Endothelial cell of umbilical vein (primary cell): Measurements from ENCODE around the gene SLFN12L. TPM values are rescaled to one million over a fixed set of nuclear protein-coding genes. Genes with fewer than 3 reads are reported as not detected.

ENCODE experiments used
- BruUV-seq: library from RNA; stranded (reverse); fragments of 400-500 nt; replicated peaks from 2 replicates; lab custom pipeline; 2021; lab: Mats Ljungman, UMichigan
- CTCF ChIA-PET: fragments of 300-600, 350-600 bp; sonication (Branson Sonifier 250); formaldehyde crosslinking; loops from one replicate; lab custom pipeline; 2021; ENCODE audit warnings: antibody characterized with exemption, inconsistent platforms; lab: Charles Lee
- POLR2A ChIA-PET: fragments of 300-600, 350-600 bp; sonication (Branson Sonifier 250); formaldehyde crosslinking; loops from one replicate; lab custom pipeline; 2021; ENCODE audit warnings: antibody characterized with exemption, inconsistent platforms; lab: Charles Lee
- DNase-seq: peaks from one replicate; pipeline ENCODE4 v3.0.0-alpha.2; 2011; ENCODE audit warnings: low read depth, low spot score
- FAIRE-seq: peaks from 2 replicates; lab custom pipeline; 2011; peaks lifted over from hg19 to GRCh38; lab: Jason Lieb, UNC
- H2AFZ ChIP-seq: 2 replicates; pipeline ENCODE4 v1.6.0; 2012; ENCODE audit warnings: low read depth, low read length, control low read depth, inconsistent platforms
- H3K27ac ChIP-seq: 2 replicates; pipeline ENCODE4 v1.5.1; 2011; ENCODE audit warnings: low read depth, mild to moderate bottlenecking, control low read depth, low read length, moderate library complexity; ENCODE audit not compliant: insufficient read depth
- H3K27me3 ChIP-seq, 2 experiments: 2 replicates each; pipeline versions ENCODE4 v1.6.0 to v1.6.1; 2011; ENCODE audit warnings: low read length in 2 of 2, mixed read lengths in 1 of 2; ENCODE audit not compliant: control insufficient read depth in 2 of 2, insufficient read depth in 2 of 2
- H3K36me3 ChIP-seq, 2 experiments: 2 replicates in 1 of 2; 3 replicates in 1 of 2; pipeline ENCODE4 v1.5.1; 2011; ENCODE audit warnings: low read length in 2 of 2, mild to moderate bottlenecking in 1 of 2, moderate library complexity in 1 of 2; ENCODE audit not compliant: control insufficient read depth in 2 of 2, insufficient read depth in 2 of 2; ENCODE audit errors: extremely low read depth in 1 of 2
- H3K4me1 ChIP-seq: 3 replicates; pipeline ENCODE4 v1.5.1; 2011; ENCODE audit warnings: mild to moderate bottlenecking, low read length; ENCODE audit not compliant: control insufficient read depth, insufficient read depth; ENCODE audit errors: extremely low read depth
- H3K4me2 ChIP-seq: 2 replicates; pipeline ENCODE4 v1.6.1; 2011; ENCODE audit warnings: low read length, control low read depth, mixed read lengths; ENCODE audit not compliant: insufficient read depth
- H3K4me3 ChIP-seq, 3 experiments: fragments of 200-600 bp in 1 of 3; sonication (generic), shearing (Covaris generic) in 1 of 3; replicated peaks in 1 of 3; 2 replicates each; pipeline ENCODE4 v1.5.1; 2011 to 2016; ENCODE audit warnings: control low read depth in 3 of 3, low read length in 3 of 3, mild to moderate bottlenecking in 2 of 3, inconsistent platforms in 1 of 3, low read depth in 1 of 3, moderate library complexity in 1 of 3; ENCODE audit not compliant: insufficient read depth in 1 of 3
- H3K79me2 ChIP-seq: 2 replicates; pipeline ENCODE4 v1.6.0; 2012; ENCODE audit warnings: low read length, inconsistent platforms; ENCODE audit not compliant: control insufficient read depth, insufficient read depth
- H3K9ac ChIP-seq: replicated peaks from 2 replicates; pipeline ENCODE3; 2011; ENCODE audit warnings: low read length, control low read depth; ENCODE audit not compliant: insufficient read depth; ENCODE audit errors: extremely low read depth
- H3K9me1 ChIP-seq: replicated peaks from 3 replicates; pipeline ENCODE4 v1.6.0; 2011; ENCODE audit warnings: mild to moderate bottlenecking, low read length; ENCODE audit not compliant: control insufficient read depth, insufficient read depth; ENCODE audit errors: extremely low read depth
- H3K9me3 ChIP-seq: replicated peaks from 2 replicates; pipeline ENCODE4 v1.5.1; 2012; ENCODE audit warnings: low read length, inconsistent platforms; ENCODE audit not compliant: control insufficient read depth, insufficient read depth
- H4K20me1 ChIP-seq: replicated peaks from 2 replicates; pipeline ENCODE3; 2011; ENCODE audit warnings: mild to moderate bottlenecking, low read length; ENCODE audit not compliant: control insufficient read depth, insufficient read depth; ENCODE audit errors: extremely low read depth
- EZH2 ChIP-seq: IDR thresholded peaks from 2 replicates; pipeline ENCODE4 v1.6.1; 2012; ENCODE audit warnings: borderline replicate concordance, low read depth, mild to moderate bottlenecking, moderate library complexity, low read length, inconsistent platforms; ENCODE audit not compliant: severe bottlenecking
- GATA2 ChIP-seq: IDR thresholded peaks from 2 replicates; pipeline ENCODE4 v1.7.0; 2011; ENCODE audit warnings: low read depth, mild to moderate bottlenecking, moderate library complexity, mixed read lengths, low read length; ENCODE audit not compliant: insufficient read length, insufficient read depth
- JUN ChIP-seq: IDR thresholded peaks from 2 replicates; pipeline ENCODE4 v1.6.1; 2011; ENCODE audit warnings: borderline replicate concordance, low read depth; ENCODE audit not compliant: insufficient read length, insufficient read depth
- POLR2A ChIP-seq: IDR thresholded peaks from 2 replicates; pipeline ENCODE4 v1.6.1; 2012; ENCODE audit warnings: low read depth, mild to moderate bottlenecking, control low read depth, low read length
- POLR2AphosphoS5 ChIP-seq: IDR thresholded peaks from 2 replicates; pipeline ENCODE4 v1.6.1; 2012; ENCODE audit warnings: low read depth, mild to moderate bottlenecking, control low read depth, low read length, moderate library complexity; ENCODE audit not compliant: insufficient read depth
- dilution Hi-C: fragments of 300-500 bp; cut with MboI; formaldehyde crosslinking; loops from one replicate; pipeline ENCODE4 v1.15.0; 2019; ENCODE audit warnings: low sequenced_read_pairs; ENCODE audit not compliant: extremely low pct_ligation_motif_present
- intact Hi-C: fragments of 100-400 bp; cut with micrococcal nuclease; formaldehyde crosslinking; loops from one replicate; pipeline ENCODE4 v1.10.0; 2022
- polyA plus RNA-seq, 4 experiments: library from polyadenylated mRNA; depleted of rRNA in 3 of 4; stranded (reverse) in 3 of 4; unstranded in 1 of 4; fragments of >200 nt; gene quantifications; 2 replicates each; pipeline versions ENCODE4 v1.2.1 to v1.2.3, GENCODE V29; 2011 to 2012; ENCODE audit warnings: missing spikeins in 1 of 4
- total RNA-seq: library from RNA; stranded (reverse); gene quantifications from 2 replicates; pipeline ENCODE4 v1.2.3, GENCODE V29; 2021
- TF ChIP-seq, protein P1 (sequence below), 2 donors: IDR thresholded peaks; 1 replicate in 1 of 2; 2 replicates in 1 of 2; pipeline ENCODE4 v1.5.1; 2011; ENCODE audit warnings: low read length in 2 of 2, mild to moderate bottlenecking in 2 of 2, moderate library complexity in 2 of 2, control low read depth in 1 of 2, inconsistent platforms in 1 of 2, low read depth in 1 of 2; ENCODE audit not compliant: insufficient read depth in 1 of 2; ENCODE audit errors: extremely low read depth in 1 of 2
- TF ChIP-seq, protein P2 (sequence below): IDR thresholded peaks from 2 replicates; pipeline ENCODE4 v1.6.1; 2011; ENCODE audit not compliant: insufficient read depth, insufficient read length

SLFN12L gene
- total and polyA plus RNA-seq, 2 donors (not counting 3 experiments of a cell fraction or from before 2014, with no cell fraction given), result not detected

DNA sequence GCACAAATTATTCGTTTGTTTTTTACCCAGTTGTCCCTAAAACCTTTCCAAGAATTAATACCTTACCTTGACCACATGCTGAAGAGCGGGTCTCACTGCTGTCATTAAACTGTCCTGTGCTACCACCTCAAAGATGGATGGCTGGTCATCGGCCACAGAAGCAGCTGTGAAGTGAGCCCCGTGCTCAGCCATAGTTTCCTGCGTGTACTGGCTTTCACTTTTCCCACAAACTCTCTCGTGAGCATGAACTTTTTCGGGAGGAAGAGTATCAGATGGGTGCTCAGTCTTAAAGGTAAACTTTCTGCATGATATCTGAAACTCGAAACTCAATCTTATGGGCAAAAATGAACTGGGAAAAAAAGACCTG, 40.3 kb upstream of the SLFN12L start:
- DNase-seq, result no peak
- no peaks in the 10 kb centered on the region for H3K9me1 ChIP-seq
- POLR2A ChIA-PET, result interaction anchor here (1.4 to 1.8 kb wide), 2 partner anchors 9 to 11 kb away, joined by 5 read pairs; no protein-coding TSS in a partner anchor
- TF ChIP-seq, protein P1, sequence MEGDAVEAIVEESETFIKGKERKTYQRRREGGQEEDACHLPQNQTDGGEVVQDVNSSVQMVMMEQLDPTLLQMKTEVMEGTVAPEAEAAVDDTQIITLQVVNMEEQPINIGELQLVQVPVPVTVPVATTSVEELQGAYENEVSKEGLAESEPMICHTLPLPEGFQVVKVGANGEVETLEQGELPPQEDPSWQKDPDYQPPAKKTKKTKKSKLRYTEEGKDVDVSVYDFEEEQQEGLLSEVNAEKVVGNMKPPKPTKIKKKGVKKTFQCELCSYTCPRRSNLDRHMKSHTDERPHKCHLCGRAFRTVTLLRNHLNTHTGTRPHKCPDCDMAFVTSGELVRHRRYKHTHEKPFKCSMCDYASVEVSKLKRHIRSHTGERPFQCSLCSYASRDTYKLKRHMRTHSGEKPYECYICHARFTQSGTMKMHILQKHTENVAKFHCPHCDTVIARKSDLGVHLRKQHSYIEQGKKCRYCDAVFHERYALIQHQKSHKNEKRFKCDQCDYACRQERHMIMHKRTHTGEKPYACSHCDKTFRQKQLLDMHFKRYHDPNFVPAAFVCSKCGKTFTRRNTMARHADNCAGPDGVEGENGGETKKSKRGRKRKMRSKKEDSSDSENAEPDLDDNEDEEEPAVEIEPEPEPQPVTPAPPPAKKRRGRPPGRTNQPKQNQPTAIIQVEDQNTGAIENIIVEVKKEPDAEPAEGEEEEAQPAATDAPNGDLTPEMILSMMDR (IDR thresholded peaks at IDR 0.05; ENCODE audit: extremely low read depth in 1 of 2, insufficient read depth in 1 of 2, low read depth in 1 of 2, low read length in 2 of 2), result no peak
- TF ChIP-seq EZH2 (no peak), JUN (no peak), POLR2A (no peak), POLR2AphosphoS5 (no peak), GATA2 (no peak)
- TF ChIP-seq, protein P2, sequence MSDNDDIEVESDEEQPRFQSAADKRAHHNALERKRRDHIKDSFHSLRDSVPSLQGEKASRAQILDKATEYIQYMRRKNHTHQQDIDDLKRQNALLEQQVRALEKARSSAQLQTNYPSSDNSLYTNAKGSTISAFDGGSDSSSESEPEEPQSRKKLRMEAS, result no peak
- intact Hi-C loops (loop anchor here (1.0 kb wide), 3 partner anchors 9 to 37 kb away; partner anchors contain the start of gene AP2B1), dilution Hi-C loops (no loop called here)
- BruUV-seq, result no TSS peak
- H3K9ac ChIP-seq, result peak overlapping the region; percentile 77
- H3K79me2 ChIP-seq, result no peaks in the 10 kb centered on the region
- H3K27me3 ChIP-seq, result no peaks in the 10 kb centered on the region
- H3K36me3 ChIP-seq, result peaks cover 0 to 2% of the 10 kb centered on the region in 2 experiments
- H4K20me1 ChIP-seq, result no peaks in the 10 kb centered on the region
- CTCF ChIA-PET, result interaction anchor here (0.8 to 2.2 kb wide), 11 partner anchors 9 to 407 kb away, joined by 3 to 13 read pairs (median 4); partner anchors contain the start of genes AP2B1 and SLFN12L
- no peaks in the 10 kb centered on the region for H3K9me3 ChIP-seq
- no peak overlapping the region for H3K27ac ChIP-seq
- H3K4me3 ChIP-seq, result peak overlapping the region; percentile 60 to 77 (median 64)
- peak overlapping the region; percentile 83 for H3K4me2 ChIP-seq
- FAIRE-seq, result peak; percentile 55
- H3K4me1 ChIP-seq, result peaks cover 12% of the 10 kb centered on the region
- peak overlapping the region; percentile 71 for H2AFZ ChIP-seq
